Measurements from ENCODE around the gene BDP1.
"Not testable (repeated sequence)": the region's sequence is repeated elsewhere in the genome, so short reads cannot be mapped to it uniquely, and the experiment has no call there.

BDP1 gene

DNA sequence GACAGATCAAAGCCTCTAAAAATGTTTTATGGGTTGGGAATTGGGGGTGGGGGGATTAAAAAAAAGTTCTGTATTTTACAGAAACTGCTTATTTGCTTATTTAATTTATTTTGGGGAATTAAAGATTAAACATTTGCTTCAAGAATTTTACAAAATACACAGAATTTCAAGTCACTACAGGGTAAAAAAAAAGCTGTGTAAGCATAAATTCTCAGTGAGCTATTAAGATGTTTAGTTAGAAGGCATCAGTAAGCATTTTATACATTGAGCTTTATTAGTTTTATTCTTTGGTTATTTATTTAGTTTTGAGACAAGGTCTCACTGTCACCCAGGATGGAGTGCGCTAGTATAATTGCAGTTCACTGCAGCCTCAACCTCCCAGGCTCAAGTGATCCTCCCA lies 5.2 kb downstream of the BDP1 start:
- DNase-seq (ENCODE audit: low spot score) = no peak

DNA sequence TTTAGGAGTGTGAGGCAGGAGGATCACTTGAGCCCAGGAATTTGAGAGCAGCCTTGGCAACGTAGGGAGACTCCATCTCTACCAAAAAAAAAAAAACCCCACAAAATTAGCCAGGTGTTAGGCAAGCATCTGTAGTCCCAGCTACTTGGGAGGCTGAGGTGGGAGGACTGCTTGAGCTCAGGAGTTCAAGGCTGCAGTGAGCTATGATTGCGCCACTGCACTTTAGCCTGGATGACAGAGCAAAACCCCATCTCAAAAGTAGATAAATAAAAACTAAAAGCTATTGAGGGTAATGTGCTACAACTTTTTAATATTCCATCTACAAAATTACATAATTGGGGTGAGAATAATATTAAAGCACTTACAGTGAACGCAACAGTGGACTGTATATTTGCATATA lies 5.9 kb downstream of the BDP1 start:
- DNase-seq (ENCODE audit: low spot score) = no peak

DNA sequence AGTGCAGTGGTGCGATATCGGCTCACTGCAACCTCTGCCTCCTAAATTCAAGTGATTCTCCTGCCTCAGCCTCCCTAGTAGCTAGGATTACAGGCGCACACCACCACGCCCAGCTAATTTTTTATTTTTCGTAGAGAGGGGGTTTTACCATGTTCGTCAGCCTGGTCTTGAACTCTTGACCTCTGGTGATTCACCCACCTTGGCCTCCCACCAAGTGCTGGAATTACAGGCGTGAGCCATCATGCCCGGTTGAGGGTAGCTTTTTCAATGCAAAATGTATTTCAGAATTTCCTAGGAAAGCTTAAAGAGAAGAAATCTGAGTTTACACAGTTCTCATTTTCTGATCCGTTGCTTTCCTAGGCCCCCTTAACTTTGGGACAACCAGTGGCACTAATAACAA lies 15.7 kb downstream of the BDP1 start:
- no peak for DNase-seq (ENCODE audit: low spot score)

DNA sequence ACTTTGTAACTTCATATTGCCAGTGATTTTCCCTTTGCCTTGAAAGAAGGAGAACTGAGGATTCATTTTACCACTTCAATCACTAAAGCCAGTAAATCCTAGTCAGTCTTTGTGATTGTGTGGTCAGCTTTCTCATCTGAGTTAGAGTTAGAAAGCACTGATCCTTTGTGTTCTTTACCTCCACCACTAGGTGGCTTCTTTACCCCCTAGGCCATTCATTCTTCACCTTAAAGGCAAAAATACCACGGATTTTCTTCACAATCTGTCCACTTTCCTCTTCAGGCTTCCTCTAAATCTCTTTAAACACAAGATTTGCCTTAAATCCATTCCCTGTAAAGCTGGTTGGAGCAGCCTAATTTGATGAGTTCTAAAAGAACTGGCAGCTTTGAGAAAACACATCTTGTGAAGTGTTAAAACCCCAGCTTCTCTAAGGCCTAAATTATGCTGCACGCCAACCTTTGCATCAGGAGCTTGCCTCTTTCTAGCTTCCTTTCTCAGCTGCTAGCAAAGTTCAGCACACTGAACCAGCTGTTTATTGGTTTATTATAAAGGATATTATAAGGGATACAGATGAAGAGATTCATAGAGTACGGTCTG lies 20.4 kb downstream of the BDP1 start:
- DNase-seq (ENCODE audit: low spot score) = peak; percentile 49

DNA sequence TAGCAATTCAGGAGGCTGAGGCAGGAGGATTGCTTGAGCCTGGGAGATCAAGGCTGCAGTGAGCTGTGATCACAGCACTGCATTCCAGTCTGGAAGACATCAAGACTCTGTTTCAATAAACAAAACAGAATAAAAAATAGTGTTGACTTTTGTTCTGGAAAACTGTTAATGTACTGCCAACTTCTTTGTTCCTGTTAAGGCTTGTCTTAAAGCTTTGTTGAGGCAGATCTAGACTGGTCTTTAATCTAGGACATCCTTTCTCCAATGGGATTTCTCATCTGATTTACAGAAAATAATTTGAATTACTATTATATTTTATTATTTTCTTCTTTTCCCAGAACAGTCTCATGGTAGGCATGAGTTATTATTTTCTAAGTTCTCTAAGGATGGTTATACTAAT lies 26.0 kb downstream of the BDP1 start:
- DNase-seq (ENCODE audit: low spot score) = no peak

DNA sequence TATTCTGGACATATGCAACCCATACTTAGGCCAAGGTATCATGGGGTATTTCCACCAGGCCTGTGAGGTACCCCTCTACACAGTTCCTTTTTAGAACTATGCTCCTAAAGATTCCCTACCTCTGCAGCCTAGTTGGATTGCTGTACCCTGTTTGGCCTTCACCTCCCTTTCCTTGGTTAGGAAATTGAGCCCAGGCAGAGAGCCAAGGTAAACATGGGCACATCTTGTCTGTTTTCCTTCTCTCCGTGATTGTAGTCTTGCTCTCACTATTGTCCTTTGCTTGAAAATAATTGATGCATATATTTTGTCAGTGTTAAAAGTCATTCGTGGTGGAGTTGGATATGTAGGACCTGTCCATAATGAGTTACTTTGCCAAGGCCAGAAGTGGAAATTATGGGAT lies 26.7 kb downstream of the BDP1 start:
- DNase-seq (ENCODE audit: low spot score) = no peak

DNA sequence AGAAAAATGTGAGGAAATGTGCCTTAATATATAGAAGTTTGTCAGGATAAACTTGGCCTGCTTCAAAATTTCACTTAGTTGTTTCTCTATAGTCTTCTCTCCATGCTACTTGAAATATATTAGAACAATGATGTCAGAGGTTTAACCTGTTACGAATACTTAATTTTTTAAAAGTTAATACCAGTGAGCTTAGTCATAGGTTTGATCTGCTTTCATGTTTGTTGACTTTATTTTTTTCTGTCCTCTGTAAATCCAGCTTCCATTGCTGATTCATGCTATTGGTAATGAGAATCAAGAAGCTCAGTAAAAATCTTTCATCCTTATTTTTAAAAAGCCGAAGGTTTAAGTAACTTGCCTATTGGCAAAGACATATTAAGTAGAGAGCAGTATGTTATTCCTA lies 27.9 kb downstream of the BDP1 start:
- DNase-seq (ENCODE audit: low spot score) = no peak

DNA sequence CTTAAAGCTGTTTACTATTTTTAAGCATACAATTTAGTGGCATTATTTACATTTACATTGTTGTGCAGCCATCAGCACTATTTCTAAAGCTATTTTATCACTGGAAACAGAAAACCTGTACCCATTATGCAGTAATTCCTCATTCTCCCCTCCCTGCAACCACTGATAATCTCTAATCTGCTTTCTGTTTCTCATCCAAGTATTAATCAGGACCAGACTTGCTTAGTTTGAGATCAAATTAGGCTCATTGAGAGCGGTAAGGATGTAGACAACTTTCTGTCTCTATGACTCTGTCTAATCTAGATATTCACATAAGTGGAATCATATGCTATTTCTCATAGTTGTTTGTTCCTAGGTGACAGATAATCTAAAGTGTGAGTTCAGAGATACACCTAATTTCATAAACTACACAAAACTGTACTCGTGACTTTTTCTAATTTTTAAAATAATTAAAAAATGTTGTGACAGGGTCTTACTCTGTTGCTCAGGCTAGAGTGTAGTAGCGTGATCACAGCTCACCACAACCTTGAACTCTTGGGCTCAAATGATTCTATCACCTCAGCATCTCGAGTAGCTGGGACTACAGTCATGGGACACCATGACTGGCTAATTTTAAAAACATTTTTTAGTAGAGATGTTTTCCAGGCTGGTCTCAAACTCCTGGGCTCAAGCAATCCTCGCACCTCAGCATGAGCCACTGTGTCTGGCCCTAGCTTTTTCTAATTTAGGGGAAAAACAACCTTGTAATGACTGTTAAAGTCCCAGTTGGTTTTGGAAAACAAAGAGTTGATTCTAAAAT lies 37.6 kb downstream of the BDP1 start:
- DNase-seq (ENCODE audit: low spot score) = no peak

DNA sequence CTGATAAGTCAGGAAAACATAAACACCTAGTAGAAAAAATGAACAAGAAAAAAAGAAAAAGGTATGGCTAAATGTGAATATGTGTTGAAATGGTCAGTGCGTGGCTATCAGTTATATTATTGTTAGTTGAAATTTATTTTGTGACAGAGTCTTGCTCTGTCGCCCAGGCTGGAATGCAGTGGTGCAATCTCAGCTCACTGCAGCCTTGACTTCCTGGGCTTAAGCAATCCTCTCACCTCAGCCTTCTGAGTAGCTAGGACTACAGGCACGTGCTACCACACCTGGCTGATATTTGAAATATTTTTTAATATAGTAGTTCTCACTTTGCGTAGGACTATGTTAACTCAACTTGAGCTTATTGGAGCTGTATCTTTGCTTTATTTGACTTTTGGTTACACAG lies 38.8 kb downstream of the BDP1 start:
- DNase-seq (ENCODE audit: low spot score) = not testable (repeated sequence)

DNA sequence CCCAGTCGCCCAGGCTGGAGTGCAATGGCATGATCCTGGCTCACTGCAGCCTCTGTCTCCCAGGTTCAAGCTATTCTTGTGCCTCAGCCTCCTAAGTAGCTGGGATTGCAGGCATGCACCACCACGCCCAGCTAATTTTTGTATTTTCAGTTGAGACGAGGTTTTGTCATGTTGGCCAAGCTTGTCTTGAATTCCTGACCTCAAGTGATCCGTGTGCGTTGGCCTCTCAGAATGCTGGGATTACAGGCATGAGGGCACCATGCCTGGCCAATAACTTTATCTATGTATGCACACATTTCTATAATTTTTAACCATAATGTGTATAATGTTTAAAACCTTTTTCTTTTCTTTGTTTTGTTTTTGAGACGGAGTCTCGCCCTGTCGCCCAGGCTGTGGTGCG lies 43.3 kb downstream of the BDP1 start:
- not testable (repeated sequence) for DNase-seq (ENCODE audit: low spot score)

DNA sequence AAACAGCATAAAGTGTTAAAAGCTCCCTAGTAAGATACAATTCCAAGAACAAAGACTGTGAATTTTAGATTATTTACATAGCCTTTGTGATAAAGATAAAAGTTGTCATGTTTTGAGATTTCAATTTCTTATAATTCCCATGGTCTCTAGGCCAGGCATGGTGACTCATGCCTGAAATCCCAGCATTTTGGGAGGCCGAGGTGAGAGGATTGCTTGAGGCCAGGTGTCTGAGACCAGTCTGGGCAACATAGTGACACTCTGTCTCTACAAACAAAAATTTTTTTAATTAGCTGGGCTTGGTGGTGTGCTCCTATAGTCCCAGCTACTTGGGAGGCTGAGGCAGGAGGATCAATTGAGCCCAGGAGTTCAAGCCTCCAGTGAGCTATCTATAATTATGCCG lies 48.1 kb downstream of the BDP1 start:
- DNase-seq (ENCODE audit: low spot score) = no peak

DNA sequence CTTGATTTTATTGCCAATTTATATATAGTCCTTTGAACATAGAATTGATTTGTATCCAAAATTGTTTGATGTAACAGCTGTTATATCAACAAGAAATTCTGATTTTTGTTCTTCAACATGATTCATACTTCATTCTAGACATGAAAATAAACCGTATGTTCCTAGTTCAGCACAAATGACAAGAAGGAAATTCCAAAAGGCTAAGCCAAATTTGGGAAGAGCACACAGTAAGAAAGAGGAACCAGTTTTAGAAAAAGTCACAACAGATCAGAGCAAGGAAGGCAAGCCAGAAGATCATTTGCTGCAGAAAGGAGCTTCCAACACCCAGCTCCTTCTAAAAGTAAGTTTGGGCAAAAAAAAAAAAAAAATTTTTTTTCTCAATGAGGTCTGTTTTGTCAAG lies 66.7 kb downstream of the BDP1 start:
- no peak for DNase-seq (ENCODE audit: low spot score)

DNA sequence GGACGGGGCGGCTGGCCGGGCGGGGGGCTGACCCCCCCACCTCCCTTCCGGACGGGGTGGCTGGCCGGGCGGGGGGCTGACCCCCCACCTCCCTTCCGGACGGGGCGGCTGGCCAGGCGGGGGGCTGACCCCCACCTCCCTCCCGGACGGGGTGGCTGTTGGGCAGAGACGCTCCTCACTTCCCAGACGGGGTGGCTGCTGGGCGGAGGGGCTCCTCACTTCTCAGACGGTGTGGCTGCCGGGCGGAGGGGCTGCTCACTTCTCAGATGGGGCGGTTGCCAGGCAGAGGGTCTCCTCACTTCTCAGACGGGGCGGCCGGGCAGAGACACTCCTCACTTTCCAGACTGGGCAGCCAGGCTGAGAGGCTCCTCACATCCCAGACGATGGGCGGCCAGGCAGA lies 70.2 kb downstream of the BDP1 start:
- DNase-seq (ENCODE audit: low spot score) = not testable (repeated sequence)

DNA sequence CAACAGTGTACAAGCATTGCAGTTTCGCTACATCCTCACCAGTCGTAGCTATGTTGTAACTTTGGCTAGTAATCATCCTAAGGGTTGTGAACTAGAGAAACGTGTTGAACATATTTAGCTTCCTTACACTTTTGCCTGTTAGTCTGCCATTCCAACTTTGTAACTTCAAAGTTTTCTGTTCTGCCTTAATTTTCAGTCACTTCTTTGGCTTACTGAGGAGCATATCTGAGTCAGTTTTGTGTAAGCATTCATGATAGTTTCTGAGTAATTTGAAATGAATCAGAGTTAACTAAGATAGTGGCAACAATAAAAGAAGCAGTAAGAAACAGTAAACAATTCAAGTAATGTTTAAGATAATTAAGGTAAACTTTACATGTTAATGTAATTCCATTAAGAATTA lies 72.8 kb downstream of the BDP1 start:
- no peak for DNase-seq (ENCODE audit: low spot score)

DNA sequence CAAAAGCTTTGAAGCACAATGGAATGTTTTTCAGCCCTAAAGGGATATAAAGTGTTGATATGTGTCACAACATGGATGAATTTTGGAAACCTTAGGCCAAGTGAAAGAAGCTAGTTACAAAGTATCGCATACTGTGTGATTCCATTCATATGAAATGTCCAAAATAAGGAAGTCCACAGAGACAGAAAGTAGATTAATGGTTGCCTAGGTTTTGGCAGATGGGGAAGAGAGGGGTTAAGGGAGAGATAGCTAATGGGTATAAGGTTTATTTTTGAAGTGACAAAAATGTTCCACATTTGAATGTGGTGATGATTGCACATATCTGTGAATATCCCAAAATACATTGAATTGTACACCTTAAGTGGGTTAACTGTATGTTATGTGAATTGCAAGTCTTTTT lies 74.2 kb downstream of the BDP1 start:
- no peak for DNase-seq (ENCODE audit: low spot score)

DNA sequence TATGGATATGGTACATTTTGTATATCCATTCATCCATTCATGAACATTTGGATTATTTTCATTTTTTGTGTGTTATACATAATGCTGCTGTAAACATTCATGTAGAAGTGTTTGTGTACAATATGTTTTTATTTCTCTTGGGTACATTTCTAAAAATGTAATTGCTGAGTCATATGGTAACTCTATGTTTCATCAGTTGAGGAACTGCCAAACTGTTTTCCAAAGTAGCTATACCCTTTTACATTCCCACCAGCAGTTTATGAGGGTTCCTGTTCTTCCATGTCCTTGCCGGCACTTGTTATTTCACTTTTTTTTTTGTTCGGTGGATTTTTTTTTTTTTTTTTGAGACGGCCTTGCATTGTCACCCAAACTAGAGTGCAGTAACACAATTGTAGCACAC lies 77.7 kb downstream of the BDP1 start:
- DNase-seq (ENCODE audit: low spot score) = no peak

DNA sequence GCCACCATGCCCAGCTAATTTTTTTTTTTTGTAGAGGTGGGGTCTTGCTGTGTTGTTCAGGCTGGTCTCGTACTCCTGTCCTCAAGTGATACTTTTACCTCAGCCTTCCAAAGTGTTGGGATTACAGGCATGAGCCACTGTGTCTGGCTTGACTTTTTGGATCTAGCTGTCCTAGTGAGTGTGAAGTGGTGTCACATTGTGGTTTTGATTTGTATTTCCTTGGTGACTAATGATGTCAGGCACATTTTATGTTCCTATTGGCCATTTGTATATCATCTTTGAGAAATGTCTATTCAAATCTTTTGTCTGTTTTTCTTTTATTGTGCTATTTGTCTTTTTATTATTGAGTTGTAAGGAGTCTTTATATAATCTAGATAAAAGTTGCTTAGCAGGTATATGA lies 78.2 kb downstream of the BDP1 start:
- DNase-seq (ENCODE audit: low spot score) = no peak

DNA sequence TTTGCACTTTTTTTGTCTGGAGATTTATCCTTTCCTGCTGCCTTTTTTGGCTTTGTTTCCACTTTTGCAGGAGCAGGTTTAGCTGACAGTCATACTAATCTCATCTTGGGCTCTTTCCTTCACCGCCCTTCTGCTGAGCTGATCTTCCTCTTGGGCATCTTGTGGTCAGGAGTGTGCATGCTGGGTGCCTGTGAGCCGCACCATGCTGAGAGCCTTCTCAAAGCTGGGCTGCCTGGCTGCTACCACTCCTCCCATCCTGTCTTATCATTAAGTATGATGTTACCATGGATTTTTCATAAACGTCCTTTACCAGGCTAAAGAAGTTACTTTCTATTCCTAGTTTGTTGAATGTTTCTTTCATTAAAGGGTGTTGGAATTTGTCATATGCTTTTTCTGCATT lies 82.2 kb downstream of the BDP1 start:
- DNase-seq (ENCODE audit: low spot score) = no peak

DNA sequence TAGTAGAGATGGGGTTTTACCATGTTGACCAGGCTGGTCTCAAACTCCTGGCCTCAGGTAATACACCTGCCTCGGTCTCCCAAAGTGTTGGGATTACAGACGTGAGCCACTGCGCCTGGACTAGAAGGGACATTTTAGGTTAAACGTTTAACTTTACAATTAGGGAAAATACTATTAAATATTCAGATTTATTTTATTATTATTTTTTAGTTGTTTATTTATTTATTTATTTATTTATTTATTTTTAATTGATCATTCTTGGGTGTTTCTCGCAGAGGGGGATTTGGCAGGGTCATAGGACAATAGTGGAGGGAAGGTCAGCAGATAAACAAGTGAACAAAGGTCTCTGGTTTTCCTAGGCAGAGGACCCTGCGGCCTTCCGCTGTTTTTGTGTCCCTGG lies 95.4 kb downstream of the BDP1 start:
- not testable (repeated sequence) for DNase-seq (ENCODE audit: low spot score)

DNA sequence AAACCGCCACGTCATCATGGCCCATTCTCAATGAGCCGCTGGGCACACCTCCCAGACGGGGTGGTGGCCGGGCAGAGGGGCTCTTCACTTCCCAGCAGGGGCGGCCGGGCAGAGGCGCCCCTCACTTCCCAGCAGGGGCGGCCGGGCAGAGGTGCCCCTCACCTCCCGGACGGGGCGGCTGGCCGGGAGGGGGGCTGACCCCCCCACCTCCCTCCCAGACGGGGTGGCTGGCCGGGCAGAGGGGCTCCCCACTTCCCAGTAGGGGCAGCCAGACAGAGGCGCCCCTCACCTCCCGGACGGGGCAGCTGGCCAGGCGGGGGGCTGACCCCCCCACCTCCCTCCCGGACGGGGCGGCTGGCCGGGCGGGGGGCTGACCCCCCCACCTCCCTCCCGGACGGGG lies 96.1 kb downstream of the BDP1 start:
- not testable (repeated sequence) for DNase-seq (ENCODE audit: low spot score)

DNA sequence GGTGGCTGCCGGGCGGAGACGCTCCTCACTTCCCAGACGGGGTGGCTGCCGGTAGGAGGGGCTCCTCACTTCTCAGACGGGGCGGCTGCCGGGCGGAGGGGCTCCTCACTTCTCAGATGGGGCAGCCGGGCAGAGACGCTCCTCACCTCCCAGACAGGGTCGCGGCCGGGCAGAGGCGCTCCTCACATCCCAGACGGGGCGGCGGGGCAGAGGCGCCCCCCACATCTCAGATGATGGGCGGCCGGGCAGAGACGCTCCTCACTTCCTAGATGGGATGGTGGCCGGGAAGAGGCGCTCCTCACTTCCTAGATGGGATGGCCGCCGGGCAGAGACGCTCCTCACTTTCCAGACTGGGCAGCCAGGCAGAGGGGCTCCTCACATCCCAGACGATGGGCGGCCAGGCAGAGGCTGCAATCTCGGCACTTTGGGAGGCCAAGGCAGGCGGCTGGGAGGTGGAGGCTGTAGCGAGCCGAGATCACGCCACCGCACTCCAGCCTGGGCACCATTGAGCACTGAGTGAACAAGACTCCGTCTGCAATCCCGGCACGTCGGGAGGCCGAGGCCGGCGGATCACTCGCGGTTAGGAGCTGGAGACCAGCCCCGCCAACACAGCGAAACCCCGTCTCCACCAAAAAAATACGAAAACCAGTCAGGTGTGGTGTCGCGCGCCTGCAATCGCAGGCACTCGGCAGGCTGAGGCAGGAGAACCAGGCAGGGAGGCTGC lies 96.7 kb downstream of the BDP1 start:
- DNase-seq (ENCODE audit: low spot score) = not testable (repeated sequence)

DNA sequence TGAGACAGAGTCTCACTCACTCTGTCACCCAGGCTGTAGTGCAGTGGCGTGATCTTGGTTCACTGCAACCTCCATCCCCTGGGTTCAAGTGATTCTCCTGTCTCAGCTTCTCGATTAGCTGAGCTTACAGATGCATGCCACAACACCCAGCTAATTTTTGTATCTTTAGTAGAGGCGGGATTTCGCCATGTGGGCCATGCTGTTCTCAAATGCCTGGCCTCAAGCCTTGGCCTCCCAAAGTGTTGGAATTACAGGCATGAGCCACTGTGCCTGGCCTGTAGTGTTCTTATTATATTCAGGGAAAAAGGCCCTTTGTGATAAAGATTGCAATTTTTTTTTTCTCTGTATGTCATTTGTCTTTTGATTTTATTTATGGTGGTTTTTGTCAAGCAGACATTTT lies 107.7 kb downstream of the BDP1 start:
- DNase-seq (ENCODE audit: low spot score) = no peak

DNA sequence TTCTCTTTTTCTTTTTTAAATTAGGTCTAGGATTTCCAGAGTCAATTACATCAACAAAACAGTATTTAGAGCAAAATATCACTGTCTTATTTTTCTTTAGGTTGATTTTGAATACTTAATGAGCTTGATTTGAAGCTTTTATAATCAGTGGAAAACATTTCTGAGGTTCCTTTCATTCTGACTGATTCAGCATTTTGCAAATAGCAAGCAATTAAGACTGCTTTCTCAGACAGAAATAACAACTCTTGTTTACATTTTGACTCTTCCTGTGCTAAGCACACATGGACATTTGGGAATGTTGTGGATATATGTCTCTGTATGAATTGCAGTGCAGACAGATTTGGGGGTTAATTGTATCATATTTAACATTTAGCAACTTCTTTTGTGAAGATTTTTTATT lies 109.4 kb downstream of the BDP1 start:
- no peak for DNase-seq (ENCODE audit: low spot score)

All from HuH-7.5 (cell line).